Fibroblast of mammary gland (primary cell): Measurements from ENCODE around the gene GAS6.

Experiments used
- DNase-seq: peaks from one replicate; pipeline ENCODE4 v3.0.0-alpha.2; 2010; ENCODE audit warnings: low read depth
- H3K4me3 ChIP-seq: 2 replicates; pipeline ENCODE4 v1.5.1; 2011; ENCODE audit warnings: low read depth, mild to moderate bottlenecking, low read length, moderate library complexity; ENCODE audit not compliant: control insufficient read depth
- TF ChIP-seq, protein P1 (sequence below): conservative IDR thresholded peaks from 2 replicates; pipeline ENCODE4 v1.5.1; 2011; ENCODE audit warnings: low read depth, low read length, inconsistent platforms; ENCODE audit not compliant: control insufficient read depth, insufficient read depth

The GAS6 gene

DNA sequence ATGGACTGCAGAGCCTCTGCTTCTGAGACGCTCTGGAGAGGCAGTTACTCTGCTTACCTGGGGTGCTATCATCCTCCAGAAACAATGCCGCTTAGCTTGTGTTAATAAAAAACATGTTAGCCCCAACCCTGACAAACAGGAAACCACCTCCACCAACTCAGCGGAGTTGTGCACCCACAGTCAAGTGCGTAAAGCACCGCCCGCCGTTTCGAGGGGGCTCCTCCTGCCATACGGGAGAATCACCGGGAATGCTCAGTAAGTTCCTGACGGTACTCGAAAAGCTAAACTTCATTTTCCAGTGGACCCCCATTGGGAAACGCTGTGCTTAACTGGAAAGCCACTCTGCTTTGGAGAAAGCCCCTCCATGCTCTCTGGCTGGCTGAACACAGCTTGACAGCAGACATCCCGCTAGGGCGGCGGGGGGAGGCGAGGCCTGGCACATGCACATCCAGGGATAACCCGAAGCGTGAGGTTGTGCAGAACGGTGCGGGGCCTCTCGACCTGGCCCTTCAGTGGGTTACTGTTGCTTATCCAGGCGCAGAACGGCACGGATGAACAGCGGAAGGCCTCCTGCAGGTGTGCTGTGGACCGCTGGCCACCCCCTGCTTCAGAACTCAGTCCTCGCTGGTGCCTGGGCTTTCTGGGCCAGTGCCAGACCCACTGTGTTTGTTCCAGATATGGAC is 17.1 kb downstream of the GAS6 start:
- no peak for DNase-seq
- TF ChIP-seq, protein P1, sequence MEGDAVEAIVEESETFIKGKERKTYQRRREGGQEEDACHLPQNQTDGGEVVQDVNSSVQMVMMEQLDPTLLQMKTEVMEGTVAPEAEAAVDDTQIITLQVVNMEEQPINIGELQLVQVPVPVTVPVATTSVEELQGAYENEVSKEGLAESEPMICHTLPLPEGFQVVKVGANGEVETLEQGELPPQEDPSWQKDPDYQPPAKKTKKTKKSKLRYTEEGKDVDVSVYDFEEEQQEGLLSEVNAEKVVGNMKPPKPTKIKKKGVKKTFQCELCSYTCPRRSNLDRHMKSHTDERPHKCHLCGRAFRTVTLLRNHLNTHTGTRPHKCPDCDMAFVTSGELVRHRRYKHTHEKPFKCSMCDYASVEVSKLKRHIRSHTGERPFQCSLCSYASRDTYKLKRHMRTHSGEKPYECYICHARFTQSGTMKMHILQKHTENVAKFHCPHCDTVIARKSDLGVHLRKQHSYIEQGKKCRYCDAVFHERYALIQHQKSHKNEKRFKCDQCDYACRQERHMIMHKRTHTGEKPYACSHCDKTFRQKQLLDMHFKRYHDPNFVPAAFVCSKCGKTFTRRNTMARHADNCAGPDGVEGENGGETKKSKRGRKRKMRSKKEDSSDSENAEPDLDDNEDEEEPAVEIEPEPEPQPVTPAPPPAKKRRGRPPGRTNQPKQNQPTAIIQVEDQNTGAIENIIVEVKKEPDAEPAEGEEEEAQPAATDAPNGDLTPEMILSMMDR = no peak
- no peak overlapping the region for H3K4me3 ChIP-seq

DNA sequence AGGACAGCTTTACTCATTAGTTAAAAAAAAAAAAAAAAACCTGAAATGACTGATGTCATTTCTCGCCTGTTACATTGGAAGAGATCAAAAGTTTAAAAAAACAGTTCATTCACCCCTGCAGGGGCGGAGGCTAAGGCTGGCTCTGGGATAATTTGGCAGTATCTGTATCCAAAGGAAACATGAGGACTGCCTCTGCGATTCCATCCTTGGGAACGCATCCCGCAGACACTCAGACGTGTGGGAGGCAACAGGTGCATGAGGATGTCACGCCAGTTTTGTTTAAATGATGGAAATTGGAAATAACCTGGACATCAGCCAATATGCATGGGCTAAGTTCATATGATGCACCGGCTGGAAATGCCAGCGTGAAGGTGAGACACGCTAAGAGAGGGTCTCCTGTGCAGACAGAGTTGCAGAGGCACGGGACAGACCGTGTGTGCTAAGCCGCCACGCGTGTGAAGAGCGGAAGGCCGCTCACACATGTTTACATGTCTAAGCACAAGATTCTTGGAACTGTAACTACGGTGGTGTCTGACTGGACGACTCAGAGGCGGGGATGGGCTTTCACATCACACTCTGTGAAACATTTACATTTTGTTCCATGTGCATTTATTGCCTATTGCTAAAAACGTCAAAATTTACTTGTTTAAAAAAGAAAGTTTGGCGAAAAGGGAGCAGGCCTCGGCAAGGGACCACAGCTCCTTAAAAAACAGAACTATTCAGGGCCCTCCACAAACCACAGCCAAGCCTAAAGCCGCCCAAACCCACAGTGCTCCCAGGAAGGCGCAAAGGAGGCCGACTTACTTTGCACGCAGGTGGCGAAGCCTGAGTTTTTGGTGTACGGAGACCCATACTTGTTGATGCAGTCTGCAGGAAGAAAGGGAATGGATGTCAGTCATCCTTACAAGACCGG is 17.9 kb downstream of the GAS6 start:
- TF ChIP-seq, protein P1 = no peak

DNA sequence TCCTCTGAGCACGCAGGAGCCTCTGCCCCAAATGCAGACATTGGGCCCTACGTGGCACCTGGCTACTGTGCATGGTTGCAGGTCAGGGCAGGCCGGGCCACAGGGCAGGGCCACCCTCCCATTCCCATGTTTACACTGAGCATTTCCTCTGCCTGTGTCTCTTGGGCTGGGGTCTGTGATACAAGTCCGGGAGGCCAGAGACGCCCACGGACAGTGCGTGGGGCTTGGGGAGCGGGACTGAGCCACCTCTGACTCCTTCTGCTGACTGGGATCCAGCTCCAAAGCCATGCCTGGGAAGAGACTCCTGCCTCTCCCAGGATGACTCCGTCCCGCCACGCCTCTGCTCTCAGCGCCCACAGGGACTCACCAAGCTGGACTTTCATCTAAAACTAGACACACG is 18.8 kb downstream of the GAS6 start:
- no peak overlapping the region for H3K4me3 ChIP-seq
- TF ChIP-seq, protein P1 = no peak
- no peak for DNase-seq

More for the DNA sequence above, 17.9 kb downstream of the GAS6 start:
- DNase-seq = no peak
- H3K4me3 ChIP-seq = no peak overlapping the region

DNA sequence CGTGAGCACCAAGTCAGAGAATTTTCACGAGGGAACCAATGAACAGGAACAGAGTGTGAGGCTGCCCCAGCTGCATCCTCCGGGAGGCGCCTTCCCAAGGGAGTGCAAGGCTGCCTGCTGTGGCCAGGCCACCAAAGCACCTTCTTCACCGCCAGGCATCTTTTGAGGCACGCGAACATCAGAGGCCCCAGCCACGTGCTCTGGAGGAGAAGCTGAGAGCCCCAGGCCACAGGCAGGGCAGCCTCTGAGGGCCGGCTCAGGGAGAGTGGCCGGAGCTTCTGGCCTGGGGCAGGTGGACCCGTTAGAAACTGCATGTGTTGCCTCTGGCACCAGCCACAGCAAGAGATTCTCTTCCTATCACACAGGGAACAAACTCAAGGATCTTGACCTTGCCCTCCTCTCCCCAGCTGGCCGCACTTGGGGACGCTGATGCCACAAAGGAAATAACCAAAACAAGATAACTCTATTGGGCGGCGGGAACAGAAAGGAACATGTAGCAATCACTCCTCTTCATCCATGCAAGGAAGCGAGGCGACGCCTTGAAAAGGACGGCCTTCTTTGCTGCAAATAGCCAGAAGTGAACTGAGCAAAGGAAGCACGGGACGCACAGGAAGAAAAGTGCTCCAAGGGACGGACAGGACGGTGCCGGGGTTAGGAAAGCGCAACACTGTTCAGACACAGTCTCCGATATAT is 19.9 kb downstream of the GAS6 start:
- no peak overlapping the region for H3K4me3 ChIP-seq
- TF ChIP-seq, protein P1 = peak; percentile 7

DNA sequence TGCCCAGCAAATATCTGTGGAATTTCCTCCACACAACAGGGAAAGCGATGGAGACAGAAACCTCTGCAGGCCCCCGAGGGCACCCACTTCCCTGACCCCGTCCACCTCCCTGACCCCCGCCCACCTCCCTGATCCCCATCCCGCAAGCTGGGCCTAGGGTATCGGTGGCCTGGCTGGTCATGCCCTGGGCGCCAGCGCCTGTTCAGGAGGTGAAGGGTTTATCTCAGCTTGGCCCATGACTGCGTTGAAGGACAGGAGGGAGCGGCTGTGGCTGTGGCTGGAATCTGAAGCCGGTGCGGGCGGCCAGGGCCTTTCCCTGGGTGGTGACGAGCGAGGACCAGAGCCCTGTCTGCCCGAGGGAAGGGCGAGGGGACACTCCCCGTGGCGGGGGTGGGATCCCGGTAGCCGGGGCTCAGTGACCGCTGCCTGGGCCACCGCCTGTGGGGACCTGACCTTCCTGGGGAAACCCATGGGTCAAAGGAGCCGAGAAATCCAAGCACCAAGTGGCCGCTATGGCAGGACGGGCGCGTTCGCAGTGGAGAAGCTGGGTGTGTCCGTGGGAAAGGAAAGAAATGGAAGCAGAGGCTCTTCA is 20.7 kb downstream of the GAS6 start:
- no peak overlapping the region for H3K4me3 ChIP-seq
- TF ChIP-seq, protein P1 = no peak

More for the DNA sequence above, 19.9 kb downstream of the GAS6 start:
- DNase-seq = no peak

More for the DNA sequence above, 20.7 kb downstream of the GAS6 start:
- no peak for DNase-seq
